ENCODE data around the gene CCDC13.

- TF ChIP-seq CTCF (IDR thresholded peaks at IDR 0.05; ENCODE audit: low read depth, low read length, poor library complexity, severe bottlenecking) (no peak), EZH2phosphoT487 (IDR thresholded peaks at IDR 0.05; ENCODE audit: borderline replicate concordance, low read length) (no peak)
These were observed 21.4 kb downstream of the CCDC13 start for GRCh38 chr3:42751609-42752008.

Data from DOHH2 (cell line).